Dermis microvascular lymphatic vessel endothelial cell (primary cell): ENCODE data around the gene SF3A2. TPM values are rescaled to one million over a fixed set of nuclear protein-coding genes. Genes with fewer than 3 reads are reported as not detected.

Experiments used
- DNase-seq, 2 donors: peaks; one replicate each; pipeline versions ENCODE4 v3.0.0 to v3.0.0-alpha.2; 2010; ENCODE audit warnings: low read depth in 2 of 2
- total RNA-seq: library from RNA; depleted of rRNA; stranded (reverse); fragments of >200 nt; gene quantifications from 2 replicates; pipeline ENCODE4 v1.2.1, GENCODE V29; 2014

SF3A2 gene
- total RNA-seq, 1 donor from 2014 or later, result 44.7 TPM

- DNase-seq, result no peak
Observed at GRCh38 chr19:2207008-2207407, 29.6 kb upstream of the SF3A2 start.

GRCh38 chr19:2207991-2208860 is 28.4 kb upstream of the SF3A2 start:
- DNase-seq, result peak; percentile 41 to 81

- DNase-seq, result peak; percentile 15 to 21
Observed at GRCh38 chr19:2208975-2209374, 27.6 kb upstream of the SF3A2 start.

- no peak for DNase-seq
Observed at GRCh38 chr19:2209408-2209807, 27.2 kb upstream of the SF3A2 start.

GRCh38 chr19:2210206-2210605 is 26.4 kb upstream of the SF3A2 start:
- DNase-seq, result no peak

- no peak for DNase-seq
Observed at GRCh38 chr19:2210987-2211740, 25.5 kb upstream of the SF3A2 start.

GRCh38 chr19:2212861-2213711 is 23.5 kb upstream of the SF3A2 start:
- no peak for DNase-seq

- DNase-seq, result no peak
Observed at GRCh38 chr19:2213799-2214198, 22.8 kb upstream of the SF3A2 start.

GRCh38 chr19:2214251-2214650 is 22.4 kb upstream of the SF3A2 start:
- no peak for DNase-seq

- DNase-seq, result no peak
Observed at GRCh38 chr19:2215281-2215751, 21.3 kb upstream of the SF3A2 start.

GRCh38 chr19:2216361-2217225 is 20.0 kb upstream of the SF3A2 start:
- no peak for DNase-seq

GRCh38 chr19:2217591-2217990 is 19.0 kb upstream of the SF3A2 start:
- no peak for DNase-seq

GRCh38 chr19:2219726-2220125 is 16.9 kb upstream of the SF3A2 start:
- no peak for DNase-seq

- DNase-seq, result no peak
Observed at GRCh38 chr19:2221250-2221831, 15.3 kb upstream of the SF3A2 start.

- peak in 1 of 2 donors; percentile 25 for DNase-seq
Observed at GRCh38 chr19:2221918-2222317, 14.7 kb upstream of the SF3A2 start.

- DNase-seq, result no peak
Observed at GRCh38 chr19:2223391-2223790, 13.2 kb upstream of the SF3A2 start.

- DNase-seq, result no peak
Observed at GRCh38 chr19:2223959-2224358, 12.7 kb upstream of the SF3A2 start.

- DNase-seq, result no peak
Observed at GRCh38 chr19:2224754-2225349, 11.8 kb upstream of the SF3A2 start.

GRCh38 chr19:2225415-2226050 is 11.1 kb upstream of the SF3A2 start:
- no peak for DNase-seq
